GM12878 (cell line): ENCODE data around the gene DIAPH2. TPM values are rescaled to one million over a fixed set of nuclear protein-coding genes. Genes with fewer than 3 reads are reported as not detected.

Experiments used
- ATAC-seq: fragments of 200-7000 bp; cut with Tn5 transposase; 3 replicates; pipeline ENCODE4 v1.9.1; 2020; ENCODE audit warnings: mild to moderate bottlenecking, moderate library complexity
- BruUV-seq: library from RNA; stranded (reverse); fragments of 400-500 nt; replicated peaks from 2 replicates; lab custom pipeline; 2021; lab: Mats Ljungman, UMichigan
- CTCF ChIA-PET: fragments of 300-600 bp; sonication (Branson Sonifier 250); formaldehyde crosslinking; extraction: SDS; loops from one replicate; lab custom pipeline; 2021; ENCODE audit warnings: inconsistent platforms; lab: Yijun Ruan, JAX
- POLR2A ChIA-PET: fragments of 350-600 bp; formaldehyde crosslinking; extraction: SDS; loops from one replicate; lab custom pipeline; 2021; ENCODE audit warnings: inconsistent platforms; lab: Charles Lee
- RAD21 ChIA-PET: fragments of 300-600 bp; sonication (Branson Sonifier 250); formaldehyde crosslinking; loops from one replicate; lab custom pipeline; 2023; ENCODE audit warnings: antibody characterized with exemption; ENCODE audit not compliant: unreplicated experiment; lab: Charles Lee
- SMC1A ChIA-PET: fragments of 300-600 bp; sonication (Branson Sonifier 250); formaldehyde crosslinking; loops from one replicate; lab custom pipeline; 2023; ENCODE audit not compliant: unreplicated experiment, uncharacterized antibody; lab: Charles Lee
- DNase-seq: peaks from one replicate; pipeline ENCODE4 v3.0.0-alpha.2; 2011; ENCODE audit warnings: low read depth, low spot score
- FAIRE-seq: peaks from 3 replicates; lab custom pipeline; 2011; peaks lifted over from hg19 to GRCh38; lab: Jason Lieb, UNC
- H2AFZ ChIP-seq: 2 replicates; pipeline ENCODE4 v1.6.0; 2011; ENCODE audit warnings: low read depth, low read length, control low read depth; ENCODE audit not compliant: control insufficient read depth
- H3K27ac ChIP-seq: 2 replicates; pipeline ENCODE4 v1.5.1; 2011; ENCODE audit warnings: control low read depth; ENCODE audit not compliant: control insufficient read depth, insufficient read depth
- H3K27me3 ChIP-seq, 2 experiments: replicated peaks in 1 of 2; 2 replicates each; pipeline versions ENCODE4 v1.6.0 to v1.6.1; 2011; ENCODE audit warnings: low read length in 1 of 2; ENCODE audit not compliant: control insufficient read depth in 2 of 2, insufficient read depth in 2 of 2
- H3K36me3 ChIP-seq, 2 experiments: 2 replicates each; pipeline ENCODE4 v1.5.1; 2011; ENCODE audit warnings: low read length in 1 of 2; ENCODE audit not compliant: control insufficient read depth in 2 of 2, insufficient read depth in 2 of 2
- H3K4me1 ChIP-seq: 2 replicates; pipeline ENCODE4 v1.6.1; 2011; ENCODE audit warnings: mild to moderate bottlenecking, low read length, moderate library complexity, mixed read lengths; ENCODE audit not compliant: control insufficient read depth, insufficient read depth
- H3K4me2 ChIP-seq: 2 replicates; pipeline ENCODE4 v1.6.0; 2011; ENCODE audit warnings: control low read depth; ENCODE audit not compliant: control insufficient read depth, insufficient read depth
- H3K4me3 ChIP-seq: fragments of 200-600 bp; sonication (generic); 2 replicates; pipeline ENCODE4 v1.5.1; 2016
- H3K79me2 ChIP-seq: 2 replicates; pipeline ENCODE4 v1.6.0; 2011; ENCODE audit warnings: low read length; ENCODE audit not compliant: control insufficient read depth, insufficient read depth
- H3K9ac ChIP-seq: 2 replicates; pipeline ENCODE4 v1.8.0; 2011; ENCODE audit warnings: low read length, control low read depth, mixed read lengths; ENCODE audit not compliant: control insufficient read depth, insufficient read depth
- H3K9me3 ChIP-seq: replicated peaks from 3 replicates; pipeline ENCODE4 v1.5.1; 2011; ENCODE audit warnings: mild to moderate bottlenecking, low read length; ENCODE audit not compliant: control insufficient read depth, insufficient read depth
- H4K20me1 ChIP-seq: 2 replicates; pipeline ENCODE4 v1.6.0; 2011; ENCODE audit not compliant: control insufficient read depth, insufficient read depth
- BACH1 ChIP-seq: fragments of 450-650 bp; IDR thresholded peaks from 2 replicates; pipeline ENCODE4 v1.6.1; 2017; ENCODE audit warnings: mild to moderate bottlenecking, borderline replicate concordance
- DPF2 ChIP-seq: fragments of 450-650 bp; IDR thresholded peaks from 2 replicates; pipeline ENCODE4 v1.6.1; 2017; ENCODE audit warnings: mild to moderate bottlenecking
- EZH2 ChIP-seq: IDR thresholded peaks from 2 replicates; pipeline ENCODE4 v1.6.1; 2012; ENCODE audit warnings: low read depth, mild to moderate bottlenecking, control low read depth, inconsistent platforms, low read length, borderline replicate concordance; ENCODE audit not compliant: control insufficient read depth
- IKZF1 ChIP-seq: fragments of 450-650 bp; conservative IDR thresholded peaks from 2 replicates; pipeline ENCODE4 v1.6.1; 2017; ENCODE audit warnings: antibody characterized with exemption, mild to moderate bottlenecking
- MAX ChIP-seq: IDR thresholded peaks from 2 replicates; pipeline ENCODE4 v1.6.1; 2012; ENCODE audit warnings: low read depth, low read length, improper control_type of control experiment
- MEF2B ChIP-seq: fragments of 450-650 bp; IDR thresholded peaks from 2 replicates; pipeline ENCODE4 v1.6.1; 2018; ENCODE audit warnings: mild to moderate bottlenecking, moderate library complexity; ENCODE audit not compliant: partially characterized antibody, poor library complexity, severe bottlenecking
- MTA2 ChIP-seq: fragments of 450-650 bp; IDR thresholded peaks from 2 replicates; pipeline ENCODE4 v1.6.1; 2016; ENCODE audit warnings: low read depth, mild to moderate bottlenecking, moderate library complexity
- NR2C2 ChIP-seq: IDR thresholded peaks from 2 replicates; pipeline ENCODE4 v1.6.1; 2011; ENCODE audit warnings: borderline replicate concordance, low read depth; ENCODE audit not compliant: control insufficient read depth, insufficient read length
- NRF1 ChIP-seq: conservative IDR thresholded peaks from 2 replicates; pipeline ENCODE4 v1.6.1; 2011; ENCODE audit warnings: mild to moderate bottlenecking, low read depth, low read length, improper control_type of control experiment
- RB1 ChIP-seq: fragments of 450-650 bp; formaldehyde crosslinking; IDR thresholded peaks from 2 replicates; pipeline ENCODE4 v1.6.1; 2017; ENCODE audit warnings: mild to moderate bottlenecking, borderline replicate concordance
- SREBF2 ChIP-seq: IDR thresholded peaks from 2 replicates; pipeline ENCODE4 v1.6.1; 2012; ENCODE audit warnings: mild to moderate bottlenecking, low read length
- STAT1 ChIP-seq: fragments of 450-650 bp; conservative IDR thresholded peaks from 2 replicates; pipeline ENCODE4 v1.6.1; 2014; ENCODE audit warnings: antibody characterized with exemption, mild to moderate bottlenecking
- ZBTB11 ChIP-seq: fragments of 450-650 bp; formaldehyde crosslinking; IDR thresholded peaks from 2 replicates; pipeline ENCODE4 v1.5.0; 2022; ENCODE audit warnings: mild to moderate bottlenecking, missing genetic modification characterization
- ZSCAN29 ChIP-seq: fragments of 450-650 bp; IDR thresholded peaks from 2 replicates; pipeline ENCODE4 v1.6.1; 2017; ENCODE audit warnings: mild to moderate bottlenecking, moderate library complexity
- WGBS: methylation state at CpG from one replicate; pipeline ENCODE4 v1.1.6; 2016; ENCODE audit warnings: low lambda C conversion rate; ENCODE audit not compliant: insufficient replicate concordance, insufficient coverage; ENCODE audit errors: missing lambda C conversion rate; 5-methylcytosine and 5-hydroxymethylcytosine counted together
- in situ Hi-C: fragments of 300-500 bp; cut with MboI; formaldehyde crosslinking; loops from 9 replicates; pipeline ENCODE4 v1.14.3; 2018; ENCODE audit warnings: mixed read lengths
- intact Hi-C: fragments of 100-400 bp; cut with micrococcal nuclease; formaldehyde crosslinking; loops from one replicate; pipeline ENCODE4 v1.14.2; 2022; ENCODE audit not compliant: unreplicated experiment
- polyA plus RNA-seq, 11 experiments: library from polyadenylated mRNA; depleted of rRNA in 4 of 11; unstranded in 6 of 11; stranded (reverse) in 5 of 11; fragments of >200 nt; fragmentation: Nextera tagmentation in 4 of 11; fragmentation: Illumina TruSeq in 1 of 11; extraction: Ambion mirVana in 4 of 11; extraction: Trizol in 1 of 11; gene quantifications; 1 replicate in 1 of 11; 2 replicates in 10 of 11; pipeline versions ENCODE4 v1.2.1 to v1.2.3, GENCODE V29; 2011 to 2016; ENCODE audit warnings: inconsistent platforms in 2 of 11, missing spikeins in 2 of 11, low read depth in 1 of 11
- total RNA-seq, 4 experiments: library from RNA; depleted of rRNA in 3 of 4; stranded (reverse); fragments of >200 nt in 3 of 4; fragmentation: Illumina TruSeq in 1 of 4; extraction: Trizol in 1 of 4; gene quantifications; 2 replicates each; pipeline versions ENCODE4 v1.2.1 to v1.2.3, GENCODE V29; 2013 to 2021

DIAPH2 gene
- total and polyA plus RNA-seq, 10 of the 15 experiments (the other 5 are each of a cell fraction or from before 2014, with no cell fraction given) = 2.2 to 16.6 (median 8.8) TPM

DNA sequence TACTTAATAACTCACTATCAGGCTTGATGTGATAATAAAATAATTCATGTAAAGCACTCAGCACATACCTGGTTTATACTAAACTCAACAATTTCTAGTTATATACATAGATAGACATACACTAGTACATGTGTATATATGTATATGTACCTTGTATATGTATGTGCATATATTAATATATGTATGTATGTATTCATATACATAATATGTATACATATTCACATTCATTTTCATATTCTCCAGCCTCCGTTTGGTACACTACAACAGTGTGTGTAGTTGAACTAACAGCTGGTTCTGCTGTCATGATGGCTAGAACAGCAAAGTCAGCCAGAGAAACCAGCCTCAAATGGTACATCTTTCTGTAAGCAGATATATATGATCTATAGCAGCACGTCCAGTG is 869.2 kb downstream of the DIAPH2 start:
- Histone ChIP-seq H3K79me2 (no peaks in the 10 kb centered on the region), H3K4me3 (no peak overlapping the region), H2AFZ (no peak overlapping the region), H3K4me1 (no peaks in the 10 kb centered on the region), H3K9me3 (no peaks in the 10 kb centered on the region), H3K4me2 (no peak overlapping the region), H3K27me3 (no peaks in the 10 kb centered on the region), H4K20me1 (no peaks in the 10 kb centered on the region), H3K36me3 (no peaks in the 10 kb centered on the region), H3K27ac (no peak overlapping the region), H3K9ac (no peak overlapping the region)
- in situ Hi-C loops (no loop called here), intact Hi-C loops (no loop called here)
- no peak for ATAC-seq
- SMC1A ChIA-PET = interaction anchor here (2.2 kb wide), 1 partner anchor 10 kb away, joined by 10 read pairs; no protein-coding TSS in a partner anchor
- POLR2A ChIA-PET = no interaction called here
- no peak for TF ChIP-seq SREBF2
- TF ChIP-seq MAX = no peak
- no peak for TF ChIP-seq ZBTB11
- TF ChIP-seq STAT1 = no peak
- no peak for TF ChIP-seq MTA2
- no peak for TF ChIP-seq DPF2
- no peak for TF ChIP-seq MEF2B
- TF ChIP-seq NR2C2 = no peak
- no peak for TF ChIP-seq RB1
- no peak for TF ChIP-seq ZSCAN29
- TF ChIP-seq BACH1 = no peak
- no peak for TF ChIP-seq NRF1
- TF ChIP-seq EZH2 = no peak
- no peak for TF ChIP-seq IKZF1
- 14% methylated on average over 2 of the region's 2 CpGs for WGBS
- CTCF ChIA-PET = no interaction called here
- no TSS peak for BruUV-seq
- no peak for DNase-seq
- no peak for FAIRE-seq
- RAD21 ChIA-PET = interaction anchor here (0.7 kb wide), 1 partner anchor 105 kb away, joined by 3 read pairs; no protein-coding TSS in a partner anchor
